ENCODE results near the gene SLCO4C1.
"Not testable (repeated sequence)": the region's sequence is repeated elsewhere in the genome, so short reads cannot be mapped to it uniquely, and the experiment has no call there.

Gene SLCO4C1

GRCh38 chr5:102296178-102296817, at the start of gene SLCO4C1:
TSS of gene SLCO4C1 (minus strand) at chr5:102296284. CDS start at chr5:102296262, 22 bp downstream.
- peak; percentile 79 for DNase-seq

DNA sequence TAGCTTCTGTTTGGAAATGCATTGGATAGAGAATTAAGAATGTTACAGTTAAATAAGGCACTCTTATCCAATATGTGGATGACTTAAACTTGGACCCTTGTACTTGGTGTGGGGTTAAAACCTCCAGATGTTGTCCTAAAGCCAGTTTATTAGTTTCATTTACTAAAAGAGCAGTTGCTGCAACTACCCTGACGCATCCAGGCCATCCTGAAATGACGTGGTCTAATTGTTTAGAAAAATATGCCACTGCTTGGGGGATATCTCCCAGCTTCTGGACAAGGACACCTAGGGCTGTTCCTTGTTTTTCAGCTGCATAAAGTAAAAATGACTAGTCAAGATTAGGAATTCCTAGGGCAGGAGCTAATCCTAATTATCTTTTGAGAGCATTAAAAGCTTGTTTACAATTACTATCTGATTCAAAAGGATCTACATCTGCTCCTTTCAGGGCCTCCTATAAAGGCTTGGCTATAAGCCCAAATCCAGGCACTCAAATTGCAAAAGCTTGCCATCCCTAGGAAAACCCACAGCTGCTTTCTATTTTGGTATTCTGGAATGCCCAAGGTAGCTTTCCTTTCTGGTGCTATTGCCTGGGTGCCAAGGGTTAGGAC, 45.7 kb upstream of the SLCO4C1 start:
- no peak for DNase-seq

DNA sequence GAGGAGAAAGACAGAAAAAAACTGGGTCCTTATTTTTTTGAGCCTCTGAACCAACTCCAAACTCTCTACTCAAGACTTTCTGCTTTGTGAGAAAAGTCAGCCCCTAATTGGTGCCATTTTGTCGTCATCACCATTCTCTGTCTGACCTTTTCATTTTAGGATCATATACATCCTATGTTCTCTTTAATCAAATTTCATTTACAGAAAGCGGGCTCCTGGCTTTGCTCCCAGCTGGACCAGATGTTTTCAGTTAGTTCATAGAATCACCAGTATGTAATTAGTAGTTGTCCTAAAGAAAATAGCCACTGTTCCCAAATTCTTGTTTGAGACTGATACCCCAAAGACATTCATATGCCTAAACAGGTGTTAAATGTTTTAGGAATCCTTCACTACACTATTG, 28.6 kb upstream of the SLCO4C1 start:
- DNase-seq, result no peak

DNA sequence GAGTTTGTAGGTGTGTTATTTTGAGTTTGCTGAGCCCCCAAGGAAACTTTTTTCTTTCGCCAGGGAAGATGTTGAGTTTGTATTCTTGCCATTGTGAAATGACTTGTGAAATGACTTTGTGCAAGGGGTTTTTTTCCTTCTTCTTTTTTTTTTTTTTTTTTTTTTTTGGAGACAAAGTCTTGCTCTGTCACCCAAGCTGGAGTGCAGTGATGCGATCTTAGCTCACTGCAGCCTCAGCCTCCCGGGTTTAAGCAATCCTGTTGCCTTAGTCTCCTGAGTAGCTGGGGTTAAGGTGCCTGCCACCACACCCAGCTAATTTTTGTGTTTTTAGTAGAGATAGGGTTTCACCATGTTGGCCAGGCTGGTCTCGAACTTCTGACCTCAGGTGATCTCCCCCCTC, 22.7 kb upstream of the SLCO4C1 start:
- not testable (repeated sequence) for DNase-seq

DNA sequence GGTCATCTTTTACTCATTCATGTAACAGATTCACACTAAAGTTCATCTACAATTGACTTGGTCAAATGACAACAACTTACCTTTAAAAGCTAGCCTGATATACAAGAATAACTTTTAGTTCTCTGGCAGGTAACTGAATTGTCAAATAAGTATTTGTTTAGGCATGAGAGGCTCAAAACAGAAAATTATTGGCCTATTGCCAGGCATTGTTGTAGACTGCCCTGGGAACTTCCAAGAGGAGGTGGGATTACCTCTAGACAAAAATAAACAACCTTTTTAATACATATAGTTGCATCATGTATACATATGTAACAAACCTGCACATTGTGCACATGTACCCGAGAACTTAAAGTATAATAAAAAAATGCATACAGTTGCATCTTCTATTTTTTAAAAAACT, 18.2 kb upstream of the SLCO4C1 start:
- no peak for DNase-seq

GRCh38 chr5:102313912-102314311, 17.8 kb upstream of the SLCO4C1 start:
- no peak for DNase-seq

- DNase-seq, result no peak
Observed at GRCh38 chr5:102312586-102313370, 16.7 kb upstream of the SLCO4C1 start.

DNA sequence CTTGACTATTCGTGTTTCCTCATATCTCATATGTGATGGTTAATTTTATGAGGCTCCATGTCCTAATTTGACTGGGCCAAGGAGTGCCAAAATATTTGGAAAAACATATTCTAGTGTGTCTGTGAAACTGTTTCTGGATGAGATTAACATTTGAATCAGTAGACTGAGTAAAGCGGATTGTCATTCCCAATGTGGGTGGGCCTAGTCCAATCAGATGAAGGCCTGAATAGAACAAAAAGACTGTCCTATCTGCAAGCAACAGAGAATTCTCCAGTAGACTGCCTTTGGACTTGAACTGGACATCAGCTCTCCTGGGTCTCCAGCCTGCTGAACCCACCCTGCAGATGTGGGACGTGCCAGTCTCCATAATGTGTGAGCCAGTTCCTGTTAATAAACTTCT, 13.5 kb upstream of the SLCO4C1 start:
- no peak for DNase-seq

DNA sequence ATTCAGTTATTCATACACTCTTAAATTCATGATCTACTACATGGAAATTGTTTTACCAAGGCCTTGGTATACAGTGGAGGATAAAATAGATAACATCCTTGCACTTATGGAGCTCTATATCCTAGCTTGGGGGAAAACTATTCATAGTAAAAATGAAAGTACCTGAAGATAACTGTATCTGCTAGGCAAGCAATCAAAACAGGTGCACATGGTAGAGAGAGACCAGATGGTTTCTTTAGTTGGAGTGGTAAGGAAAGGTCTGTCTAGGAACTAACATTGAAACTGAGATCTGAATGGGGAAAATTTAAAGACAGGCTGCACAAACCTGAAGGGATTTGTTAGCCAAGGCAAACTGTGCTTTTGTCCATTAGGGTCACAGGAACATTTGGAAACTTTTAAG, 11.1 kb upstream of the SLCO4C1 start:
- no peak for DNase-seq

DNA sequence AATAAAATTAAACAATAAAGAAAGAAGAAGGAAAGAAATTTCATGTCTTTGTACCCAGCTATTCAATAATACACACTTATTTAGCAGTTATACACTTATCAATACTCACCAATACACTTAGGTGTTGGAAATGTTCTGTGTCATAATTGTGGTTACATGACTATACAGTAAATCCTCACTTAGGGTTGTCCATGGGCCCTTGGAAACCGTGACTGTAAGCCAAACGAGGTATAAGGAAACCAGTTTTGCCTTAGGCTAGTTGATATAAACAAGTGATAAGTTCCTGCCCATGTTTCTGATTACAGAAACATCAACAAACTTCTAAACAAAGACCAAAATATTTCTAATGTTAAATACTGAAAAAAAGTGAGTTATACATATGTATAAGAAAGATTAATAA, 10.0 kb upstream of the SLCO4C1 start:
- no peak for DNase-seq

DNA sequence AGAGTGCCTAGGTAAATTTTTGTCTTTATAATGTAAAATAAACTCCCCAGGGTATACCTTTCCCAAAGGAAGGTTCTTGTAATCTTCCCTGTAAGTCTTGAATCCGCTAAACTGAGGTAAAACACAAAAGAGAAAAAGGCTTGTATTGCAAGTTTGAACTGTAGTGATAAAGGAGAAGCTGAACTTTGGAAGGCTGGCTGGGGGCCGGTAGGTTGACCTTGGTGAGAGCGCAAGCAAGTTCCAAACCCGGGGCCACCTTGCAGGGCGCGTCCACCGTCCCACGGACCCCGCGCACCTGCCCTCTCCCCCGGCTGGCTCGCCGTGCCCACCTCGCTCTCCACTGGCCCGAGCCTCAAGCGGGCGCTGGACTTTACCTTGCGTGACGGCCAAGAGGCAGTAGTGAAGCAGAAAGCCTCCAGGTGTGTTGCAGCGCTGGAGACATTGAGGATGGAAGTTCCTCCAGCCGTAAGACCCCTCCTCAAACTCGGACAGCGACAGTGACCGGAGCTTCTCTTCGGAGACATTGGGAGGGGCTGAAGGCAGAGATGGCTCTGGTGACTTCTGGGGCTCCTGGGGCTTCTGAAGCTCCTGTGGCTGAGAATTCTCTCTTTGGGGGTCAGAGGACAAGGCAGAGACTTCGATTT, 428 bp downstream of the SLCO4C1 start:
- no peak for DNase-seq

DNA sequence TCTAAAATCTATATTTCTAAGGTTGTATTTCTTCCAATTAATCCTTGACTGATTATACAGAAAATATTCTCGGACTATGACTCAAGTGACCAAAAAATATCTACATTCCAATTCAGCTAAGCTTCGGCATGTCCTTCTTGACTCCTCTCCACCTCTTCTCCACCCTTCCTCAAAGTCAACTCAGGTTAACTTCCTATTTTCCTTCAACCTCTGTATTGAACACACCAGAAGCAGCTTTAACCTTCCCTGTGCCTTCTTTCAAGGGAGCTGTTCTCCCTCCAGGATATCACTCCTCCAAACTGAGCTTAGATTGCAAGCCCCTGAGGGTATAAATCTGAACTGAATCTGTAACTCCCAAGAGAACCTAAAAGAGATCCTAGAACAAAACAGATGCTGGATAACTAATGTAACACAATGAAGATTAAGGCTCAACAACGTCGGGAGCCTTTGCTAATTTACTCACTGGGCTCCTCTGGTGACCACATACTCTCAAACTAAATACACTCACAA, 1.1 kb downstream of the SLCO4C1 start:
- DNase-seq, result no peak

DNA sequence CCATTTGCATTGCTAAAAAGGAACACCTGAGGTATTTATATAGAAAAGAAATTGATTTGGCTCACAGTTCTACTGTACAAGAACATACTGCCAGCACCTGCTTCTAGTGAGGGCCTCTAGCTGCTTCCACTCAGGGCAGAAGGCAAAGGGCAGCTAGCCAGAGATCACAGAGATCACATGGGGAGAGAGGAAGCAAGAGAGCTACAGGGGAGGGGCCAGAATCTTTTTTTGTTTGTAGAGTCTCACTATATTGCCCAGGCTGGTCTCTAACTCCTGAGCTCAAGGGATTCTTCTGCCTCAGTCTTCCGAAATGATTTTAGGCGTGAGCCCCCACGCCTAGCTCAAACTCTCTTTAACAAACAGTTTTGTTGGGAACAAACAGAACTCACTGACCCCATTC, 6.1 kb downstream of the SLCO4C1 start:
- no peak for DNase-seq

GRCh38 chr5:102289251-102289899, 6.7 kb downstream of the SLCO4C1 start:
- DNase-seq, result no peak

- DNase-seq, result no peak
Observed at GRCh38 chr5:102288630-102289029, 7.5 kb downstream of the SLCO4C1 start.

DNA sequence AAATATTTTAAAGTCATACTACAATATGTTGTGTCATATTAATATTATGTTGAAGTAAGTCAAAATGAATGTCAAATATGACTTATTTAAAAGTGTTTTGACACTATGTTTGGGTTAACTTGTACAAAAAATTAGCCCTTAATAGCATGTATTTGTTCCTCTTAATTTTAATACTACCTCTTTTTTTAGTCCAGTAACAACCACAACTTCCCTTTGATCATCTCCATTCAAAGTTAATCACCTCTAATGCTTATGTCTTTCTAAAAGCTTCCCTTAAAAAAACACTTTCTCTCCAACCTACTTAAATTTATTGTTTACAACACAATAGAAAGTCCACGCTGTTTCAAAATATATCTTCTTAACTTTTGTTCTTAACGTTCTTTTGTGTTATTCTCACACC, 9.6 kb downstream of the SLCO4C1 start:
- DNase-seq, result no peak

GRCh38 chr5:102283102-102283797, 12.8 kb downstream of the SLCO4C1 start:
- DNase-seq, result no peak

DNA sequence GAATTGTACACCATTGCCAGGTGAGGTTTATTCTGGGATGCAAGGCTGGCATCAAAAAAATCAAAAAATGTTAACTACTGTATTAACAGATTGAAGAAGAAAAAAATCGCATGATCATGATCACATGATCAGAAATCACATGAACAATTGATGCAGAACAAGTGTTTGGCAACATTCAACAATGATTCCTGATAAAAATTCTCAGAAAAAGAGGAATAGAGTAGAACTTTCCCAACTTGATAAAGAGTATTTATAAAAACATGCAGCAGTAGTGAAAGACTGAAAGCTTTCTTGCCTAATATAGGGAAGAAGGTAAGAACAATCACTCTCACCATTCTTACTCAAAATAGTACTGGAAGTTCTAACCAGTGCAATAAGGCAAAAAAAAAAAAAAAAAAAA, 16.4 kb downstream of the SLCO4C1 start:
- DNase-seq, result no peak

DNA sequence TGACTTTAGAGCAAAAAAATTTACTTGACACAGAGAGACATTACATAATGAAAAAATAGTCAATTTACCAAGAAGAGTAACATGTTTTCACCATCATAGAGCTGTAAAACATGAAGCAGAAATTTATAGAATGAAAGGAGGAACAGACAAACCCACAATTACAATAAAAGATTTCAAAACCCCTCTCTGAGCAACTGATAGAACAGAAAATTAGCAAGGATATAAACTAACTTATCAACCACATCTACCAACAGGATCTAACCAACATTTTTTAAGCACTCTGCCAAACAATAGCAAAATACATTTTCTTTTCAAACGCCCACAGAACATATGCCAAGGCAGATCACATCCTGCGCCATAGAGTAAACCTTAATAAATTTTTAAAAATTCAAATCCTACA, 17.9 kb downstream of the SLCO4C1 start:
- DNase-seq, result no peak

DNA sequence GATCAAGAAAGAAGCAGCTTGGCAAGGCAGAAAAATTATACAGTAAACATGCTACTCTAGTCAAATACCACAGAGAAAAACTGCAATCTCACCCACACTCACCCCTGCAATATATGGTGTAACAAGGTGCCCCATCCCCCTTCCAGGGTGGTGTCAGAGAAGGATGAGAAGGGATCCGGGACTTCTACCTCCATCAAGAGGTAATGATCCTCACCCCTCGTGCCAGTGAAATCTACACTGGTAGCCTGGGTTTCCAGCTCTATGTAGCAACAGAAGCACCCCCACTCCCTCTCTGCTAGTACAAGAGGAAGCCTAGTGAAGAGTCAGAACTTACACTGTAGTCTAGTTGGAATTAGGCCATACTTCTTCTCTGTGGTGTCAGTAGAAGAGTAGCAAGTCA, 18.9 kb downstream of the SLCO4C1 start:
- no peak for DNase-seq

DNA sequence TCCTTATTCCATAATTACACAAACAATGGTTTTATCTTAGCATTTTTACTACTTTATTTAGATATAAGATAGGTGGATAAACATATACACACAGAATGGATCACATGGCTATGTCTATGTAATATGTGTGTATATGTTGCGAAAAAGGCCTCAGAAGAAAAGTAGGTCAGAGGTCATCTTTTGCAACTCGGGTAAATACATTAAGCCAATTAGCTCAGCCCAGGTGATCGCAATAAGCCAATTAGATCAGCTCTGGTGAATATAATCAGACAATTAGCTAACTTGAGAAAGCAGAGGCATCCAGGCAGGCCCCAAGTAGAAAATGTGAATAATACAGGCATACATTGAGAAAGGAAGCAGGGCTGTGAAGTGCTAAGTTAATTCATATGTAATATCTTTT, 24.3 kb downstream of the SLCO4C1 start:
- DNase-seq, result no peak

DNA sequence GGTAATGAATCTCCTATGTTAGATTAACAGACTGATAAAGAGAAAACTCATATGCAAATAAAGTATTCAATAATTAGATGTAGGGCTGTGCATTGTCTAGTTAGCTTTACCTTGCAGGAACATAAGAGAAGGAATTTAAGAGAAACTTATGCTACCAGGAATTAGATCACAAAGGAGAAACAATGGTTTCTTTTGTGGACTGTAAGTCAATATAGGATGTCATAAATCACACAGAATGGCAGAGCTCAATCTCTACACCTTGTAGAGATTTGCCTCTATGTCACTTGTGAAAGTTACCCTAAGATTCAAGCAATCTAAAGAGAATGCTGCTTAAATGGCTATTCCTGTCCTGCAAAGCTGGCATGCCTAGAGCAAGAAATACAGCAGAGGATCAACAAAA, 26.0 kb downstream of the SLCO4C1 start:
- DNase-seq, result no peak

All from CD4-positive, alpha-beta T cell treated with Interleukin-10 for 1 hour (primary cell).